GM21390 (cell line): ENCODE results near the gene CAMK1D.

Experiments used
- ATAC-seq: cut with Tn5 transposase; IDR thresholded peaks from one replicate; pipeline ENCODE4 v1.9.1; 2021; ENCODE audit not compliant: unreplicated experiment

CAMK1D gene

DNA sequence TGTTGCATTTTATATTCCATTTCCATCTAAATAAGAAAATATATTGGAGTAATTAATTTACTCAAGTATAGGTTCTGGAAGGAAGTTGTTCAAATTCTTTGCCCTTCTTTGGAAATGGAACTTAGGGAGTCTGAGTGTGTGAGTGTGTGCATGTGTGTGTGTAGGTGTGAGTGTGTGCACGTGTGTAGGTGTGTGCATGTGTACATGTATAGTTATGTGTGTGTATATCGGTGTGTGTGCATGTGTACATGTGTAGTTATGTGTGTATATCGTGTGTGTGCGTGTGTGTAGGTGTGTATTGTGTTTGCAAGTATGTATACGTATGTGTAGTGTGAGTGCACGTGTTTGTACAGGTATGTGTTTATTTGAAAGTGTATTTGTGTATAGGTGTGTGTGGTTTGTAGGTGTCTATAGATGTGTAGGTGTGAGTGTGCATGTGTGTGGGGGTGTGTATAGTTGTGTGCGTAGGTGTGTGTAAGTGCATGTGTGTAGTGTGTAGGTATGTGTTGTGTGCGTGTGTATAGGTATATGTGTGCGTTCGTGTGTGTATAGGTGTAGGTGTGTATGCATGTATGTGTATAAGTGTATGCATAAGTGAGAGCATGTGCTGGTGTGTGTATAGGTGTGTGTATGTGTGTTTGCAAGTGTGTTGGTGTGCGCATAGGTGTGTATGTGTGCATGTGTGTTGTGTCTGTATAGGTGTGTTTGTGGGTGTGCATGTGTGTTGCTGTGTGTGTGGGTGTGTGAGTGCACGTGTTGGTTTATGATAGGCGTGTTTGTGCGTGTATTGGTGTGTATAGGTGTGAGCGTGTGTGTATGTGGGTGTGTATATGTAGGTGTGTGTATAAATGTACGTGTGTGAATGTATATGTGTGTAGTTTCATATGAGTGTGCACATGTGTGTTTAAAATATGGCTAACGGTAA, 266.2 kb downstream of the CAMK1D start:
- no peak for ATAC-seq

DNA sequence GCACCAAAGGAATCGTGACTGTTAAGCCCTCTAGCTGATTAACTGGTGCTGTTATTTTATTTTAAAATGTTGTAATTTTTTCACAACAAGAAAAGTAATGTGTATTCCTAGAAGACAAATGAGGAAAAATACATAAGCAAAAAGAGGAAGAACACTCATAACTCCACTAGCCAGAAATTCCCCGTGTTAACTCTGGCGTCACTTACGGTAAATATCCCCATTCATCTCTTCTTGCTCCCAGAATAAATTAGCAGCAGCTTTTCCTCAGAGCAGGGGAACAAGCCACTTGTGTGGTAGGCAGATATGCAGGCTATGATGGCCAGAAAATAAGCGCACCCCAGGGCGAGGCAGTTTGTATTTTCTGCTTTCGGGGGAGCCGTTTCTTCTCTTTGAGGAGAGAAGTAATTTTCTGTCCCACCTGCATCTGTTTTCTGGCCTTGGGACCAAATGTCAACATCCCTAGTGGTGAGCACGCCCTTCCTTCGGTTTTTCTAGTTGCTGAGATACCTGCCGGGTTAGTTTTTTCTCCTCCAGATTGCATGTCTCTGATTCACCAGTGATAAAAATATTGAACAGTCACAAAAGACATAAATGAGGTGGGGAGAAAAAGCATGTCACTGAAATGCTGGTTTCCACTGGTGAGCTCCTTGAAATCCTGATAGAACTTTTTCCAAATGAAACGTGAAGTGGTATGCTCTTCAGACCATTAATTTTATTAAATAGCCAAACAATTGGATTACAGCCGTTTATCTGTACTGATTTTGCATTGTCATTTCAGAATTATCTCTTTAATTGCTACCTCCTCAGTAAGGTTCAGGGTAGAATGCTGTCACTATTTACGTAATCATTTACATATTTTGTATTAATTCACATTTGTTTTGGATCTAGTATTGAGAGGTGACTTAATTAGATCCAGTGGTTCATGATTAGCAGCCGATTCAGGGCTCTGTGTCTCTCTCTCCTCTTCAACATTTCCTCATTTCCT, 268.1 kb downstream of the CAMK1D start:
- no peak for ATAC-seq

DNA sequence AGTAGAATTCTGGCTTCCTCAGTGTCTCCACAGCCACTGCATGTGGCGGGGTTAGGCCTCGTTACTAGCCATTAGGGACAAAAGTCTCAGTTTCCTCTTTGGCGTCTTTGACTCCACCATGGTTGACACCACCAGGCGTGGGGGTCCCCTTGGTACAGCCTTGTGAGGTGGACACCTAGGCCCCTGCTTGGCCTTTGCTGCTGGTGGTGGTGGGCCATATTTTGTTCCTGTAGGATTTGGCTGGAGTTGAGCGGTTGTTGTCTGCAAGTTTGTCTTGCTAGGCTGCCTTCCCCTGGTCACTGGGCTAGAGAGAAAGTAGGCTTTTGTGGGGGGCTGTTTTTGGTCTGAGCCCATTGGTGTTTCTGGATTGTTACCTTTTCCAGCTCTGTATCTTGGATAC, 272.7 kb downstream of the CAMK1D start:
- ATAC-seq: no peak

DNA sequence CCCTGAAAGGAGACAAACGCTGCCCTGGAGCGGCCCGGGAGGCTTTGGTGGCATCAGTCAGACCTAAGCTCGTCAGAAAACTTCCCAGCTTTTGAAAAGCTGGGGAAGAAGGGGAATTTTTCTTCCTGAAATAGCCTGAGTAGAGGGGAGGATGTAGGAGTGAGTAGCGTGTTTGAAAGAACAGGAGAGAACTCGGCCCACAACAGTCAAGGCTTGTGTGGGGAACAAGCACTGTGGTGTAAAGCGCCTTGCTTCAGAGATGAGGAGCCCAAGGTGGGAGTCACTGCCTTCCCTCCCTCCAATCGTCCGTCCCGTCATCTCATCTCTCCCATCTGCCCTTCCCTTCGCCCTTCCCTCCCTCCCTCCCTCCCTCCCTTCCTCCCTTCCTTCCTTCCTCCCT, 273.3 kb downstream of the CAMK1D start:
- no peak for ATAC-seq

DNA sequence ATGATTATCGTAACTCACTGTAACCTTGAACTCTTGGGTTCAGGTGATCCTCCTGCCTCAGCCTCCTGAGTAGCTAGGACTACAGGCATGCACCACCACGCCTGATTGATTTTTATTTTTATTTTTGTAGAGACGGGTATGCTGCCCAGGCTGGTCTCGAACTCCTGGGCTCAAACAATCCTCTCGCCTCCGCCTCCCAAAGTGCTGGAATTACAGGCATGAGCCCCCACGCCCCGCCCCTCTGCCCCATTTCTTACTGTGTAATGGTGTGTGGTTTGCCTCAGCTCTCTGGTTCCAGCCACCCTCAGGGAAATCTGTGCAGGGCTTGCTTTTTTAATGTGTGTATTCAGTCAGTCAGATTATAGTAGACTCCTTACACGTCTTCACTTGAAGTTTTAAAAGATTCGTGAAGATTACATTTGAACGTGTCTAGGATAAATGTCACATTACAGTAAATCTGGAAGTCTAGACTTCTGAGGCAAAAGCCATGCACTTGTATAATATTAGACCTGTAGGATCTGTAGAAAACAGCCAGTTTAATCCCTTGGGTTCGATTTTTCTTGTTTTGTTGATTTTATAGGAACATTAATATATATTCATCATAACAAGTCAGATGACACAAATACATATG, 276.2 kb downstream of the CAMK1D start:
- ATAC-seq: no peak

DNA sequence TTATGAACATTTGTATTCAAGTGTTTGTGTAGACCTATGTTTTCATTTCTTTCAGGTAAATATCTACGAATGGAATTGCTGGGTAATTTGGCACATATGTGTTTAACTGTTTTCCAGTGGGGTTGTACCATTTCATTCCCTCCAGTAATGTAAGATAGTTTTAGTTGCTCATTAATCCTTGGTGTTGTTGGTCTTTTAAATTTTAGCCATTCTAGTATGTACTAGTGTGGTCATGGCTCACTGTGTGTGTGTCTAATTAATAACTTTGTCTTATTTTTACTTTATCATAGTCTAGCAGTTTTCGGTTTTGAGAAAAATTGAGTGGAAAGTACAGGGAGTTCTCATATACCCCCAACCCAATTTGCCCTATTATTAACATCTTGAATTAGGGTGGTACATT, 278.8 kb downstream of the CAMK1D start:
- no peak for ATAC-seq

DNA sequence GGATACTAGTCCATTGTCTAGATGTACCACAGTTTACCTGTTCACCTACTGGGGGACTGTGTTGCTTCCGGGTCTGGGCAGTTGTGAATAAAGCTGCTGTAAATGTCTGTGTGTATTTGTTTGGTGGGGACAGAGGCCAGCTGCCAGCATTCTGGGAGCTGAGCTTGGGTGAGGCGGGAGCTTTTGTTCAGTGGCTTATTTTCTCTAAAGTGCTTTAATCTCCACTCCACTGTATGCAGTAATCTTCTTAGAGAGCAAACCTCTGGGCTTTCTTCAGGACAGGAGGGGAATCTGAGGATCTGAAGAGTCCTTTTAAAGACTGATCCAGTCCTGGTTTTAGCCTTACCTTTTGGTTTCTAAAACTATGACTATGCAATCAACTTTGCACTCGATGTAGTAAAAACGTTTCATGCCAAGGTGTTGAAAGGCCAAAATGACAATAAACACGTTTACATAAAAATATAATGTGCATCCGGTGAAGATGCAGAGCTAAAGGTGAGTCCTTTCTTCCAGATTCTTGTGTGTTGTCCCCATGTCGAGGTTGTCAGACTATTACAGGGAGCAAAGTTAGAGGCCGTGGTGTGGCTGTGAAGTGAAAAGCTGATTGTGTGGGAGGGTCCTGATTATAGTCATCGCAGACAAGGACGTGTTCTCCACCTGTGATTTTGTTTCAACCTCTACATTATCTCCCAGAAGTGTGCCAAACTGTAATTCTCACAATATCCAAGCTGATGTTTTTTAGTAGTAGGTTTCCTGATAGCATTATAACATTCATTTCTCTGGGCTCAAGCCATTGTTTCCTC, 279.8 kb downstream of the CAMK1D start:
- no peak for ATAC-seq

DNA sequence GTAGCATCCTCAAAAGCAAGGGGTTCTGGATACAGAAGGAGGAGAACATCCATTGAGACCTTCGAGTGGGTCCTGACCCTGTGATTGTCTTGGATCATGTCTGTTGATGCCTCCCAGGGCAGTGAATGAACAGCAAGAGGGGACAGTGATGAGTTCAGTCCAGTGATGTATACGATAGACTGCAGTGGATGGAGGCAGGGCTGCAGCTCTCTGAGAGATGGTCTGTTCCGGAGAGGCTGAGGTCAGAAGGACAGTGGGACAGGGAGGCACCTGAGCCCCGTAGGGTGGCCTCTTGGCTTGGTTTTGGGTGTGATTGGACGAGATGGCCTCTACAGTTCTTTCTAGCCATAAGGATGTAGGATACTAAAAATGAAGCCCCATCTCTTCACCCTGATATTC, 280.4 kb downstream of the CAMK1D start:
- ATAC-seq: no peak

DNA sequence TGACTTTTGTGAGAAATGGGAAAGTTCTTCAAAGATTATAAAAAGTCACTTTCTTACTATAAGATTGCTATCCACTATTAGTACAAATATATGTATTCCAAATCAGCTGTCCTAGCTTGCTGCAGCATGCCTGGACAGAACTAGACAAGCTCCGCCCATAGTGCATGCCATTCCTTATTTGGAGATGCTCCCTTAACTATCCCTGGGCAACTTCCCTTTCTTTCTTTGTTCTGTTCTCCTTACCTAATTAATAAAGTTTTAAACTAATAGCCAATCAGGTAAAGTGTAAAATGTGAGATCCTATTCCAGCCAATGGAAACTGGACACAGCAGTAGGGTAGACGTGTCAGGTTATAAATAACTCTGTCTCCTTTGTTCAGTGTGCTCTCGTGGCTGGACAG, 281.9 kb downstream of the CAMK1D start:
- ATAC-seq: no peak

DNA sequence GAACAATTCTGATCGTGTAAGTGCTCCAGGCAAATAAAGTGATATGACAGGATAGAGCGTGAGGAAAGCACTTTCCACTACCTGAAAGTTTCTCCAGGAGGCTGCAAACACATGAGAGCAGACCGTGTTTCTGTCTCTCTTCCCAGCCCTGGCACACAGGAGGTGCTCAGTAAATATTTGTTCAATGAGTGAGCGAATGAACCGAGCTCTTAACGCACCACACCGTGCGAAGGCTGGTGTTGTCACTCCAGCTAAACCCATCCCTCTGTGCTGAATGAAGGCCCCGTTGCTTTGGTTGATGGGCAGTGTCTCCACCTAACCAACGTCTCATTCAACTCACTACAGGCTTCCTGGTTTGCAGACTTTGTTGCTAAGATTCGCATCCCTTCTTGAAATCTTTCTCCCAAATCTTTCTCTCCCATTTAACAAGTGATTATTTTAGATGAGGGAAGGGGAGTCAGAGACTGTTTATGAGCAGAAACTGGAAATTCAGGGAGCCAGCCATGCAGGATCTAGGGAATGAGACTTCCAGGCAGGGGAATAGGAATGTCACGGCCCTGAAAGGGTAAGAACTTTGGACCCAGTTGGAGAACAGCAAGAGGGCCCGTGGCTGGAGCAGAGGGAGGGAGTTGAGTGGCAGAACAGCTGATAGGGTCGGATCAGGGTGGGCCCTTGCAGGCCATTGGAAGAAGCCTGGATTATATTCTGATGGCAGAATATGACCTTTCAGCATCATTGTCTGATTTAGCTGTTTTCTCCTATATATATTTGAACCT, 282.6 kb downstream of the CAMK1D start:
- no peak for ATAC-seq

DNA sequence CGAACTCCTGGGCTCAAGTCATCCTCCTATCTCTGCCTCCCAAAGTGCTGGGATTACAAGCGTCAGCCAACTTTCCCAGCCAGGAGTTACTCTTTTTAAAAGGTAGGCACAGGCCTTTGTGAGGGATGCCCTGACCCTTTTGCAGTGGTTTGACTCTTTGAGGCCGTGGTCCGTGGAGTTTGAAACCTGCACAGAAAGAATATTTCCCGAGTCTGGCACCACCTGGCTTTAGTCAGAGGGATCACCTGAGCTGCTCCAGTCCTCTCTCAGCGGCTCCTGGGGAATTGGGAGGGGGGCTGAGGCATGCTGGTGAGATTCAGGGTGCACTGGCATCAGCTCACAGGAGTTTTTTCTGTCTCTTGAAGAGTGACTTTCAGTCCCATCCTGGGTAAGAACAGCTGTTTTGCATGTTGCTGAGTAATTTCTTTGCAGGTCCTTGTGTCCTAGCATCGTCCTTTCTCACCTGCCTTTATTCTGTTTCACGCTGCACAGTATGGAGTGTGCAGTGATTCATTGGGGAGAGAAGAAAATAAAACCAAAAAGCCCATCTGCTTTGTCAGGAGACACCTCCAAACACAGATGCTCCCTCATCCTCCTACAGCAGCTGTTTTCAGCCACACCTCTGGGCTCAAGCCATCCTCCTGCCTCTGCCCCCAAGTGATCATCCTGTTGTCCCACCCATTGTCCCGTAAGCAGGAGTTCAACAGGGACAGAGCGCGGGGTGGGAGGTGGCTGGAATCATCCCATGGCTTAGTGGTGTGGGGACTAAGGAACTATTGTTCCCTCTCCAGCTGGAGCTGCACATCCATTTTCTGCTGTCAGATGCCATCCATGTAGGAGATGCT, 284.7 kb downstream of the CAMK1D start:
- no peak for ATAC-seq

DNA sequence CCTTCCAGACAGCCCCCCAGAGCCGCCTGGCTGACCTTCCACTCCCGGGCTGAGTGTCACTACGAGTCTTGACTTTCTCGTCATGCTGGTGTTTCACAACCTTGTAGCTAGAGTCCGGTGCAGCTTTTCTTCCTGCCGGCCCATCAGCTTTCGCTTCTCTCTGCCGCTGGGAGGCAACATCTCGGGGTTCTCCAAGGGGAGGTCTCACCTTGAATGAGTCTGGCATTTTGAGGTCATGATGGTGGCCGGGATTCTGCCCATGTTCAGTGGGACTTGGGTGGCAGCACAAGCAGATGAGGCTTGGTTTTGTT, 285.2 kb downstream of the CAMK1D start:
- ATAC-seq: no peak

DNA sequence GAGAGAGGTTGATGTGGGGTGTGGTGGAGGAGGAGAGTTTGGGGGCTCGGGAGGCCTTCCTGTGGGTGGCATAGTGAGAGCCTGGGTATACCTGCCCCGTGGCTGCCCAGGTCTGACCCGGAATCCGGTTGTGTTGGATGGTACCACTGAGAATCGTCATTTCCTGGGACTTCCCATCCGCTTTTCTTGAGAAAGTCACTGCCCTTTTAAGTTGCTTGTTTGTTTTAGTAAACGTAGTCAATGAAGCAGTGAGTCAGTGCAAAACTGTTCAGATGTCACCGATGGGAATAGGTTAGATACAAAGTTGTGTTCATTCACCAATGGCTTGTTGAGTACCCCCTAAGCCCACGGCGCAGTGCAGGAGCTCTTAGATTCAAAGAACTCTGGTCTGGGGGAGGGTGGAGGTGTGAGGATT, 285.8 kb downstream of the CAMK1D start:
- no peak for ATAC-seq

DNA sequence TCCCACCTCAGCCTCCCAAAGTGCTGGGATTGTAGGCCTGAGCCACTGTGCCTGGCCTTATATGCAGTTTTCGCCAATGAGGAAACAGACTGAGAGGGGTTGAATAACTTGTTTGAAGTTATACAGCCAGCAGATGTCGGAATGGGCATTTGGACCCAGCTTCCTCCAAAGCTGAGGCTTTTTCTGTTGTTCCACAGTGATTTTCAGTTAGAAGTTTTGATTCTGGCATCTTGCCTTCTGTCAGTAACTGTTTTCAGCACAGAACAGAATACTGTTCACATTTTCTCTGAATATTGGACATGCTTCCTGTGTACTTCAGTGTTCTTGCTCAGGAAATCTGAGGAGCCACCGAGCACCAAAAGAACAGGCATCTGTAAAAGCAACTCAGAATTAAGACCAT, 287.2 kb downstream of the CAMK1D start:
- ATAC-seq: no peak

DNA sequence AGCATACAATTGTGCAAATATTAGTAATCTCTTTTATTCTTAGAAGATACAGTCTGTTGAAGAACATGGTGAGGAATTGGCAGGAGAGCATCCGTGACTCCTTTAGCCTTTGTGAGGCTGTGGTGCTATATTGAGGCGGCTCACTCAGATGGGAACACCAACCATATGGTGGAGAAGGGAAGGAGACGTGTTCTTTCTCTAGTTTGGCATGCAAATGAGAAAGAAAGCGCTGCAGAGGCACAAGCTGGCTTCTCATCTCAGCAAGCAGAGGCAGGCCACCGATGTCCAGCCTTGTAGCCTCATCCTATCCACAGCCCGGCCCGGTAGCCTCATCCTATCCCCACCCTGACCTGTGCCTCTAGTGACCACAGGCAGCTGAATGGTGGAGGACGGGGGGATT, 288.3 kb downstream of the CAMK1D start:
- ATAC-seq: no peak

DNA sequence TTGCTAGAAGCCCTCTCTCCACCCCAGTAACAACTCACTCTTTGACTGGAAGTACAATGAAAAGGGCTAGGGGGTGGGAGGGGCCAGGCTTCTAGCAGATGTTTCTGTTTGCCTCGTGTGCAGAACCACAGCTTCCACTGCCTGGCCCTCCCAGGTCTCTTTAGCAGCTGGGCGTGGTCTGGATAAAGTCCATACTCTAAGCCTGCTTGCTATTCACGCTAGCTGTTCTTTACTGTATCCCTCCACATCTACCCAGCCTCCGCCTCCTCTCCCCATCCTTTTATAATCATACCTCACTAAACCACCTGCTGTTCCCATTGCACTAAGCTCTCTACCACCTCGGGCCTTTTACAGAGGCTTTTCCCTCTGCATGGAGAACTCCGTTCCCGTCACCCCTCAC, 288.8 kb downstream of the CAMK1D start:
- no peak for ATAC-seq

DNA sequence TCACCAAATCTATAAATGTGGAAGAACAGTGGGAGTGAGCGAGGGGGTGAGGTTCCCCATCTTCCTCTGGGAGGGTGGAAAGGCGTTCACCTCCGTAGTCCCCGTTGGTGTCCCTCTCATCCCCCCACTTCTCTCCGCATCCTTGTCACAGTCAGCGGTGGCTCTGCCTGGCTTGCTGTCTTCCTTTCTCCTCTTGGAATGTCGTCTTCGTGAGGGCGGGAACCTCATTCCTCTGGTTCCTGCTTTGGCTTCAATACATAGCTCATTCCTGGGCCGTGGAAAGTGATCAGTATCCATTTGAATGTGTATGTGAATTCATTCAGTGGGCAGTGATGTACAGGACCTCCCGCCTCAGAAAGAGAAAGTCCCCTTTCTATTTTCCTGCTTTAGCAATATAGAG, 289.4 kb downstream of the CAMK1D start:
- no peak for ATAC-seq

DNA sequence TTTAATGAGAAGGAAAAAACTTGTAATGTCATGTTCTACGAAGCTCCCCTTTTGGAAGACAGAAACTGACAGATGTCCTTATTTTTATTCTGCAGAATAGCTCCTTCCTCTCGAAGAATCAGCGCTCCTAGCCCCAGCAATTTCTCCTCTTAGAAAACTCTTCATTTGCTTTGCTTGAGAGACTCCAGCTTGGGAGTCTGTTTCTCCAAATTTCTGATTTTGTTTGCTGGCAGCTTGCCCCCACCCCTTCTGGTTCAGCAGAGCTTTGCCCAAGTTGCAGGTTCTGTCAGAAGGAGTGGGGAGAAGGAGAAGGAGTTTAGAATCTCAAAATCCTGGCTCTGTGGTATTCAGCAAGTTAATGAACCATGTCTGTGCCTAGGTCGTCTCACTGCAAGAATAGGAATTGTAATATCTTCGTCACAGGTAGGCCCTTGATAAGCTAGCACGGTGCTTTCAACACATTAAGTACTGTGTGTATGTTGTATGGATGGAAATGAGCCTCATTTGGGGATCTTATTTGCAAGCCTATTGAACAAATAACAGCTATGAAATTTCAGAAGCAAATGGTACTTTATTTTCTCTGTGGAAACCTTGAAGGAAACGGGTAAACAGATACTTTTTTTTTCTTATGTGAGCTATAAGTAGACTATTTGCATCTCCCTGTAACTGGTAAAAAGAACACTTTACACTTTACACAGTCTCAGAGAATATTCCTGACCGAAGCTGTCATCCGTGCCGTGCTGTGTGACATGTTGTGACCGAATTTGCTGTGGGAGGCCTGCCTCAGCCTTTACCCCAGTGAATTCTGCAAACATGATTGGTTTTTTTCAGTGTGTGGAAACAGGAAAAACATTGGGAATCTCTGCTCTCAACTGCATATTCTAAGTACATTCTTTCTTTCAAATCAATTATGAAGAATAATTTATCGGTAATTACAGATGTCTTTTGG, 290.9 kb downstream of the CAMK1D start:
- ATAC-seq: no peak
